Peyer's patch (tissue), 4 donors: ENCODE data around the gene C1QTNF6.

Source experiments
- POLR2A ChIP-seq, 2 donors: fragments of 450-650 bp; IDR thresholded peaks; one replicate each; pipeline ENCODE4 v1.5.1; 2017; ENCODE audit warnings: antibody characterized with exemption in 2 of 2, mild to moderate bottlenecking in 2 of 2, moderate library complexity in 2 of 2
- TF ChIP-seq, protein P1 (sequence below), 6 experiments: fragments of 450-650 bp in 4 of 6; fragments of 200-600 bp in 2 of 6; sonication (generic) in 1 of 6; IDR thresholded peaks; one replicate each; pipeline ENCODE4 v1.5.1; 2017 to 2019; ENCODE audit warnings: antibody characterized with exemption in 6 of 6, mild to moderate bottlenecking in 3 of 6, moderate library complexity in 1 of 6

- TF ChIP-seq, protein P1, sequence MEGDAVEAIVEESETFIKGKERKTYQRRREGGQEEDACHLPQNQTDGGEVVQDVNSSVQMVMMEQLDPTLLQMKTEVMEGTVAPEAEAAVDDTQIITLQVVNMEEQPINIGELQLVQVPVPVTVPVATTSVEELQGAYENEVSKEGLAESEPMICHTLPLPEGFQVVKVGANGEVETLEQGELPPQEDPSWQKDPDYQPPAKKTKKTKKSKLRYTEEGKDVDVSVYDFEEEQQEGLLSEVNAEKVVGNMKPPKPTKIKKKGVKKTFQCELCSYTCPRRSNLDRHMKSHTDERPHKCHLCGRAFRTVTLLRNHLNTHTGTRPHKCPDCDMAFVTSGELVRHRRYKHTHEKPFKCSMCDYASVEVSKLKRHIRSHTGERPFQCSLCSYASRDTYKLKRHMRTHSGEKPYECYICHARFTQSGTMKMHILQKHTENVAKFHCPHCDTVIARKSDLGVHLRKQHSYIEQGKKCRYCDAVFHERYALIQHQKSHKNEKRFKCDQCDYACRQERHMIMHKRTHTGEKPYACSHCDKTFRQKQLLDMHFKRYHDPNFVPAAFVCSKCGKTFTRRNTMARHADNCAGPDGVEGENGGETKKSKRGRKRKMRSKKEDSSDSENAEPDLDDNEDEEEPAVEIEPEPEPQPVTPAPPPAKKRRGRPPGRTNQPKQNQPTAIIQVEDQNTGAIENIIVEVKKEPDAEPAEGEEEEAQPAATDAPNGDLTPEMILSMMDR (IDR thresholded peaks at IDR 0.05) = no peak
- no peak for TF ChIP-seq POLR2A (IDR thresholded peaks at IDR 0.05)
These were observed 23.6 kb downstream of the C1QTNF6 start for GRCh38 chr22:37164505-37164887.
